ENCODE data around the gene C2CD2. TPM values are rescaled to one million over a fixed set of nuclear protein-coding genes. Genes with fewer than 3 reads are reported as not detected.

The C2CD2 gene
- total RNA-seq, 2 experiments from 2014 or later = 6.8 to 7.3 TPM

DNA sequence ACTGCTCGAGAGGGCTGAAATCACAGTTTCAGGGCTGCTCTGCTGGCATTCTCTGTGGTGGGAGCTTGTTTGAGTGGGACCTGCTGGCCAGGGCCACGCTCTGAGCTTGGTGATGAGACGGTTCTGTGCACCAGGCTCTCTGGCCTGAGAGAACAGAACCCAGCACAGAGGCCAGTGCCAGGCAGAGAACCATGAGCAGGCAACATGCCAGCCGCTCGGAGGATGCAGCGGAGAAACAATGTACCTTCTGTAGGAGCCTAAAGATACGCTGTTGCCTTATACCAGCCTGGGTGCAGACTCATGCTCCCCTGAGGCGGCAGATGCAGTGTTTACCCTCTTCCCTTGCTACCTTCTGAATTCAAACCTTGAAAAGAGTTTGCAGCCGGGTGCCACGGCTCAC lies 10.0 kb downstream of the C2CD2 start:
- DNase-seq (no peak), ATAC-seq (no peak)
- Mint-ChIP-seq H3K4me3 (no peak overlapping the region), H3K36me3 (ENCODE audit: low read depth) (no peaks in the 10 kb centered on the region), H3K27me3 (no peaks in the 10 kb centered on the region), H3K4me1 (peaks cover 2% of the 10 kb centered on the region), H3K27ac (no peak overlapping the region), H3K9me3 (ENCODE audit: low read depth) (no peaks in the 10 kb centered on the region)
- intact Hi-C loops (cut with DNase I, micrococcal nuclease) = no loop called here
- ChIA-PET CTCF (no interaction called here), POLR2A (no interaction called here)

GRCh38 chr21:41942457-41942856 lies 11.4 kb downstream of the C2CD2 start:
- ATAC-seq = no peak
- H3K36me3 Mint-ChIP-seq (ENCODE audit: low read depth) = no peaks in the 10 kb centered on the region
- H3K4me1 Mint-ChIP-seq = peaks cover 2% of the 10 kb centered on the region
- H3K4me3 Mint-ChIP-seq = no peak overlapping the region
- ChIA-PET CTCF (no interaction called here), POLR2A (no interaction called here)
- no peaks in the 10 kb centered on the region for H3K9me3 Mint-ChIP-seq (ENCODE audit: low read depth)
- H3K27ac Mint-ChIP-seq = no peak overlapping the region
- no peaks in the 10 kb centered on the region for H3K27me3 Mint-ChIP-seq
- intact Hi-C loops (cut with DNase I, micrococcal nuclease) = no loop called here
- DNase-seq = no peak

DNA sequence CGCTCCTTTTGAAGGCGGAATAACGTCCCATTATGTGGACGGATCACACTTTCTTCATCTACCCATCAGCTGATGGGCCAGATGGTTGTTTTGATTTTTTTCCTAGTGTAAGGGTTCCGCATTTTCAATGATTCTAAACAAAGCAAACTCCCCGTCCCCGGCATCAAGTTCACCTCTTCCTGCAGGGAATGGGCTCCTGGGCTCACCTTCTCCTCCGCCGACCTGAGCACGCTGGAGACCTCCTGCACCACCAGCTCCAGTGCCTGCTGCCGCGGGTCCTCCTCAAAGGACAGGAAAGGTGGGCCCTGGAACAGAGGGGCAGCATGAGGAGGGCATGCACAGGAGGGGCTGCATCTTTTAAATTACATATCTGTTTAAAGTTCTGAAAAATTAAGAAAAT lies 11.9 kb downstream of the C2CD2 start:
- intact Hi-C loops (cut with DNase I, micrococcal nuclease) = no loop called here
- Mint-ChIP-seq H3K27ac (no peak overlapping the region), H3K4me1 (peaks cover 2% of the 10 kb centered on the region), H3K9me3 (ENCODE audit: low read depth) (no peaks in the 10 kb centered on the region), H3K4me3 (no peak overlapping the region), H3K27me3 (no peaks in the 10 kb centered on the region), H3K36me3 (ENCODE audit: low read depth) (no peaks in the 10 kb centered on the region)
- no peak for DNase-seq
- CTCF ChIA-PET = no interaction called here
- no peak for ATAC-seq
- POLR2A ChIA-PET = no interaction called here

DNA sequence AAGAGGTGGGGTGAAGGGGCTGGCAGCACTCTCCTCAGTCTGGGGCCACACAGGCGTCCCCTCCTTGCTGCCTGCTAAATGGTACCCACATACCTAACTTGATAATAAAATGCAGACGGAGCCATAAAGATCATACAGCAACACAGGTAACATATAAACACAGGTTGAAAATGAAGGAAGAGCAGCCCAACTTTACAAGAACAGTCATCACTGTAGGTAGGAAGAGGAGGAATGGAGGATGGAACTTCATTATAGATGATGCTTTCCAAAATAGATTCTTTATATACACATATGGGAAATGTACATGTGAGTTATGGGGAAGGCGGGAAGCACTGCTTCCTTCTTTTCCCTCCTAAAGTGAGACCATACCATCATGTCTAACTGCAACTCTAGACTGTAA lies 13.4 kb downstream of the C2CD2 start:
- no peaks in the 10 kb centered on the region for H3K36me3 Mint-ChIP-seq (ENCODE audit: low read depth)
- ChIA-PET POLR2A (no interaction called here), CTCF (no interaction called here)
- no peak overlapping the region for H3K4me3 Mint-ChIP-seq
- intact Hi-C loops (cut with DNase I, micrococcal nuclease) = no loop called here
- no peaks in the 10 kb centered on the region for H3K4me1 Mint-ChIP-seq
- no peak for ATAC-seq
- DNase-seq = no peak
- H3K9me3 Mint-ChIP-seq (ENCODE audit: low read depth) = no peaks in the 10 kb centered on the region
- no peaks in the 10 kb centered on the region for H3K27me3 Mint-ChIP-seq
- no peak overlapping the region for H3K27ac Mint-ChIP-seq

GRCh38 chr21:41939391-41939790 lies 14.4 kb downstream of the C2CD2 start:
- H3K9me3 Mint-ChIP-seq (ENCODE audit: low read depth) = no peaks in the 10 kb centered on the region
- no peak overlapping the region for H3K27ac Mint-ChIP-seq
- H3K4me1 Mint-ChIP-seq = no peaks in the 10 kb centered on the region
- intact Hi-C loops (cut with DNase I, micrococcal nuclease) = no loop called here
- ChIA-PET CTCF (no interaction called here), POLR2A (no interaction called here)
- no peak overlapping the region for H3K4me3 Mint-ChIP-seq
- no peaks in the 10 kb centered on the region for H3K36me3 Mint-ChIP-seq (ENCODE audit: low read depth)
- ATAC-seq (no peak), DNase-seq (no peak)
- H3K27me3 Mint-ChIP-seq = no peaks in the 10 kb centered on the region

DNA sequence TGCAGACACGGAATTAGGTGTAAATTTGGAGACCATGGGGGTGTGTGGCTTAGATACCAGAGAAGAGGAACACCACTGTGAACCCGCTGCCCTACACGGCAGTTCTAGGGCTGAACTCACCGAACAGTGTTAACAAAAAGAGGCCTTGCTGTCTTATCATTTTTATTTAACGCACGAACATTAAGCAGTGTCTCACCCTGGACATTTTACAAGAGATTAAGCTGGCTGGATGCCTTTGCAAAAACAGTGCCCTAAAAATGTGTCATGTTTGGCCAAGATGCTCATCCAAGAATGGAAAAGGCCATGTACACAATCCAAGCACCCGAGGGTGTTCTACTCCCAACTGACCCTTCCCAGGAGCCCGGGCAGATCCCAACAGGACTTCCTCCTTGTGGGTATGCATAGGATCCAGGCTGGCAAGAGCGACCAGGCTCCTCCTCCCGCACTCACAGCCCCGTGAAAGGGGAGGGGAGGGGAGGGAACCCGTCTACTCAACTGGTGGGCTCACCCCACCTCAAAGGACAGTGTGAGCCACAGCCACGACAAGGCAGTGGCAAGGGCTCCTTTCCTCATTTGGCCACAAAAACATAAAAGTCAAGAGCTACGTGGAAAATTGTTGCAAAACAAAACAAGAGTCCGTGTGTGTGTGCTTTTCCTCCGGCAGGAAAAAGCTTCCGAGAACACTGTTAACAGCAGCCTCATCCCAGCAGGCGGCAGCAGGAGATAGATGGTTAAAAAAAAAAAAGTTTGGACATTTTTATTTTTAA lies 20.3 kb downstream of the C2CD2 start:
- no peak overlapping the region for H3K4me3 Mint-ChIP-seq
- intact Hi-C loops (cut with DNase I, micrococcal nuclease) = no loop called here
- POLR2A ChIA-PET = no interaction called here
- peaks cover 3% of the 10 kb centered on the region for H3K27me3 Mint-ChIP-seq
- no peaks in the 10 kb centered on the region for H3K9me3 Mint-ChIP-seq (ENCODE audit: low read depth)
- CTCF ChIA-PET = interaction anchor here (0.6 to 1.4 kb wide), 2 partner anchors 111 to 174 kb away, joined by 3 to 5 read pairs; no protein-coding TSS in a partner anchor
- H3K4me1 Mint-ChIP-seq = peaks cover 15% of the 10 kb centered on the region
- H3K36me3 Mint-ChIP-seq (ENCODE audit: low read depth) = no peaks in the 10 kb centered on the region
- ATAC-seq (no peak), DNase-seq (no peak)
- H3K27ac Mint-ChIP-seq = peak overlapping the region; percentile 58

GRCh38 chr21:41932576-41933312 lies 21.1 kb downstream of the C2CD2 start:
- ChIA-PET POLR2A (interaction anchor here (0.6 kb wide), 1 partner anchor 33 kb away, joined by 3 read pairs; no protein-coding TSS in a partner anchor), CTCF (interaction anchor here (0.6 to 1.4 kb wide), 3 partner anchors 23 to 175 kb away, joined by 3 to 5 read pairs (median 3); no protein-coding TSS in a partner anchor)
- H3K36me3 Mint-ChIP-seq (ENCODE audit: low read depth) = no peaks in the 10 kb centered on the region
- DNase-seq (no peak), ATAC-seq (no peak)
- H3K27ac Mint-ChIP-seq = no peak overlapping the region
- intact Hi-C loops (cut with DNase I, micrococcal nuclease) = no loop called here
- H3K4me3 Mint-ChIP-seq = no peak overlapping the region
- H3K4me1 Mint-ChIP-seq = peaks cover 21% of the 10 kb centered on the region
- no peaks in the 10 kb centered on the region for H3K9me3 Mint-ChIP-seq (ENCODE audit: low read depth)
- peaks cover 3% of the 10 kb centered on the region for H3K27me3 Mint-ChIP-seq

DNA sequence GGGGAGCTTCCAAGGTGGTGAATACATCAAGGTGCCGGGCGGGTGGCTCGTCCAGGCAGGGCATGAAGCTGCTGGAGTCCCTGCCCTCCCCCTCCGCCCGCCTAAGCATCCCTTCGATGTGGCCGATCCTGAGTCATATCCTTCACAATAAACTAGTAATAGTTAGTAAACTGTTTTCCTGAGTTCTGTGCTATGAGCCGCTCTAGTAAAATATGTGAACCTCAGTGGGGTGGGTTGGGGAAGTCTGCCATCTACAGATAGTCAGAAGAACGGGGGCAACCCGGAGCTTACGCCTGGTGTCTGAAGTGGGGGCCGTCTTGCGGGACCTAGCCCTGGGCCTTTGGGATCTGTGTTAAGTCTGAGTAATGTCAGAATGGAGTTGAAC lies 21.6 kb downstream of the C2CD2 start:
- intact Hi-C loops (cut with DNase I, micrococcal nuclease) = no loop called here
- CTCF ChIA-PET = interaction anchor here (0.9 kb wide), 1 partner anchor 22 kb away, joined by 3 read pairs; no protein-coding TSS in a partner anchor
- ATAC-seq = peak; percentile 48

GRCh38 chr21:41931041-41931451 lies 22.8 kb downstream of the C2CD2 start:
- no peak overlapping the region for H3K4me3 Mint-ChIP-seq
- no peak overlapping the region for H3K27ac Mint-ChIP-seq
- no peaks in the 10 kb centered on the region for H3K36me3 Mint-ChIP-seq (ENCODE audit: low read depth)
- ATAC-seq = no peak
- H3K9me3 Mint-ChIP-seq (ENCODE audit: low read depth) = no peaks in the 10 kb centered on the region
- intact Hi-C loops (cut with DNase I, micrococcal nuclease) = no loop called here
- ChIA-PET POLR2A (no interaction called here), CTCF (interaction anchor here (0.7 kb wide), 1 partner anchor 47 kb away, joined by 3 read pairs; no protein-coding TSS in a partner anchor)
- DNase-seq = no peak
- peaks cover 3% of the 10 kb centered on the region for H3K27me3 Mint-ChIP-seq
- peaks cover 33% of the 10 kb centered on the region for H3K4me1 Mint-ChIP-seq

More for the DNA sequence above, 21.6 kb downstream of the C2CD2 start:
- DNase-seq = peak; percentile 28
- Mint-ChIP-seq H3K4me1 (peaks cover 26% of the 10 kb centered on the region), H3K27ac (no peak overlapping the region), H3K4me3 (no peak overlapping the region), H3K36me3 (ENCODE audit: low read depth) (no peaks in the 10 kb centered on the region), H3K27me3 (peaks cover 3% of the 10 kb centered on the region), H3K9me3 (ENCODE audit: low read depth) (no peaks in the 10 kb centered on the region)
- POLR2A ChIA-PET = interaction anchor here (0.6 kb wide), 1 partner anchor 33 kb away, joined by 3 read pairs; no protein-coding TSS in a partner anchor

DNA sequence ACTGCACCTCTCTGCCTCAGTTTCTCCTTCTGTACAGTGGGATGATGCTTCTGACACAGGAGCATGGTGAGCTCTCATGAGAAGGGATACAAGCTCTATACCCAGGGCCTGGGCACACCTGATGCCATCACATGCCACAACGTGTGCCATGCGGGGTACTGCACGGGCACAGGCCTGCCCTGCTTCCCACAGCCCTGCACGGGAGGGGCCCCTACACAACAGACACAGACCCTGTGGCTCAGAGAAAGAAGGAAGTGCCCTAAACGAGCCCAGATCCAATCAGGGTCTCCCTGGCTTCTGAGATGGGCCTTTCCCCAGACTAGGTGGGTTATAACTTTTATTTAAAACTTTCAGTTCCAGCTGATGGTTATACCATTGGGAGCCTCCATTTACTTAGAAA lies 24.6 kb downstream of the C2CD2 start:
- POLR2A ChIA-PET = no interaction called here
- no peaks in the 10 kb centered on the region for H3K9me3 Mint-ChIP-seq (ENCODE audit: low read depth)
- H3K4me3 Mint-ChIP-seq = no peak overlapping the region
- DNase-seq (no peak), ATAC-seq (no peak)
- no peaks in the 10 kb centered on the region for H3K36me3 Mint-ChIP-seq (ENCODE audit: low read depth)
- intact Hi-C loops (cut with DNase I, micrococcal nuclease) = loop anchor here in 1 of 2 experiments (10.0 kb wide), 1 partner anchor 306 kb away; no protein-coding TSS in a partner anchor
- H3K27me3 Mint-ChIP-seq = peaks cover 3% of the 10 kb centered on the region
- H3K27ac Mint-ChIP-seq = no peak overlapping the region
- H3K4me1 Mint-ChIP-seq = peaks cover 45% of the 10 kb centered on the region
- CTCF ChIA-PET = interaction anchor here (1.3 to 1.4 kb wide), 2 partner anchors 112 to 179 kb away, joined by 3 to 4 read pairs; no protein-coding TSS in a partner anchor

GRCh38 chr21:41928621-41929220 lies 25.1 kb downstream of the C2CD2 start:
- POLR2A ChIA-PET = interaction anchor here (0.6 kb wide), 1 partner anchor 290 kb away, joined by 3 read pairs; the partner anchor contains the start of gene ABCG1
- peak overlapping the region; percentile 51 for H3K27ac Mint-ChIP-seq

More at GRCh38 chr21:41928621-41929220, 25.1 kb downstream of the C2CD2 start:
- intact Hi-C loops (cut with DNase I, micrococcal nuclease) = loop anchor here in 1 of 2 experiments (10.0 kb wide), 1 partner anchor 306 kb away; no protein-coding TSS in a partner anchor
- no peak for DNase-seq
- Mint-ChIP-seq H3K36me3 (ENCODE audit: low read depth) (no peaks in the 10 kb centered on the region), H3K9me3 (ENCODE audit: low read depth) (no peaks in the 10 kb centered on the region), H3K4me1 (peaks cover 50% of the 10 kb centered on the region), H3K27me3 (peaks cover 3% of the 10 kb centered on the region), H3K4me3 (no peak overlapping the region)
- ATAC-seq = no peak
- CTCF ChIA-PET = interaction anchor here (0.7 to 1.4 kb wide), 3 partner anchors 29 to 179 kb away, joined by 3 to 4 read pairs (median 4); no protein-coding TSS in a partner anchor
